OCI-LY1 (cell line): Measurements from ENCODE around the gene LMBRD1.

Source experiments
- EZH2 ChIP-seq: fragments of 200-600 bp; sonication (generic), shearing (Covaris generic); IDR thresholded peaks from 2 replicates; pipeline ENCODE4 v1.8.0; 2017; ENCODE audit warnings: borderline replicate concordance, mixed run types, mild to moderate bottlenecking, antibody characterized with exemption, low read length, moderate library complexity, mixed read lengths
- TF ChIP-seq, protein P1 (sequence below): fragments of 200-600 bp; sonication (generic), shearing (Covaris generic); IDR thresholded peaks from 2 replicates; pipeline ENCODE4 v1.5.1; 2017; ENCODE audit warnings: mild to moderate bottlenecking, antibody characterized with exemption, low read length, moderate library complexity, mixed read lengths

GRCh38 chr6:69665437-69665836 lies 131.4 kb downstream of the LMBRD1 start:
- TF ChIP-seq, protein P1, sequence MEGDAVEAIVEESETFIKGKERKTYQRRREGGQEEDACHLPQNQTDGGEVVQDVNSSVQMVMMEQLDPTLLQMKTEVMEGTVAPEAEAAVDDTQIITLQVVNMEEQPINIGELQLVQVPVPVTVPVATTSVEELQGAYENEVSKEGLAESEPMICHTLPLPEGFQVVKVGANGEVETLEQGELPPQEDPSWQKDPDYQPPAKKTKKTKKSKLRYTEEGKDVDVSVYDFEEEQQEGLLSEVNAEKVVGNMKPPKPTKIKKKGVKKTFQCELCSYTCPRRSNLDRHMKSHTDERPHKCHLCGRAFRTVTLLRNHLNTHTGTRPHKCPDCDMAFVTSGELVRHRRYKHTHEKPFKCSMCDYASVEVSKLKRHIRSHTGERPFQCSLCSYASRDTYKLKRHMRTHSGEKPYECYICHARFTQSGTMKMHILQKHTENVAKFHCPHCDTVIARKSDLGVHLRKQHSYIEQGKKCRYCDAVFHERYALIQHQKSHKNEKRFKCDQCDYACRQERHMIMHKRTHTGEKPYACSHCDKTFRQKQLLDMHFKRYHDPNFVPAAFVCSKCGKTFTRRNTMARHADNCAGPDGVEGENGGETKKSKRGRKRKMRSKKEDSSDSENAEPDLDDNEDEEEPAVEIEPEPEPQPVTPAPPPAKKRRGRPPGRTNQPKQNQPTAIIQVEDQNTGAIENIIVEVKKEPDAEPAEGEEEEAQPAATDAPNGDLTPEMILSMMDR, result no peak
- no peak for TF ChIP-seq EZH2
